H1 (cell line): ENCODE results near the gene WFDC10A. TPM values are rescaled to one million over a fixed set of nuclear protein-coding genes. Genes with fewer than 3 reads are reported as not detected.

Source experiments
- KDM4A ChIP-seq: IDR thresholded peaks from one replicate; pipeline ENCODE4 v1.7.1; 2012; ENCODE audit warnings: low read depth, mild to moderate bottlenecking, moderate library complexity, low read length, inconsistent platforms; ENCODE audit not compliant: severe bottlenecking
- POLR2AphosphoS5 ChIP-seq: IDR thresholded peaks from 2 replicates; pipeline ENCODE4 v1.6.1; 2011; ENCODE audit warnings: low read depth, low read length
- SUZ12 ChIP-seq: fragments of 200-600 bp; sonication (generic); IDR thresholded peaks from 2 replicates; pipeline ENCODE4 v1.6.1; 2012; ENCODE audit warnings: mild to moderate bottlenecking, inconsistent platforms, low read length, moderate library complexity, mixed read lengths
- TEAD4 ChIP-seq: IDR thresholded peaks from 2 replicates; pipeline ENCODE4 v1.6.1; 2012; ENCODE audit warnings: low read depth, low read length, inconsistent platforms, mixed read lengths
- polyA plus RNA-seq, 7 experiments: library from polyadenylated mRNA; depleted of rRNA in 3 of 7; stranded (reverse) in 5 of 7; unstranded in 2 of 7; fragments of >200 nt in 5 of 7; fragments of 200-250 nt in 2 of 7; gene quantifications; 1 replicate in 5 of 7; 2 replicates in 1 of 7; 4 replicates in 1 of 7; pipeline versions ENCODE4 v1.2.1 to v1.2.3, GENCODE V29; 2011 to 2013; ENCODE audit warnings: missing spikeins in 2 of 7, mixed read lengths in 2 of 7
- total RNA-seq: library from RNA; stranded (reverse); fragmentation: NEBNext Ultra II Directional; extraction: Animal tissue kit (Norgen Biotek cat#: 25700); gene quantifications from 2 replicates; pipeline ENCODE4 v1.2.1, GENCODE V29; 2021
- TF ChIP-seq, protein P1 (sequence below): IDR thresholded peaks from 2 replicates; pipeline ENCODE4 v1.6.1; 2012; ENCODE audit warnings: inconsistent platforms

Gene WFDC10A
- total and polyA plus RNA-seq, 2 of the 8 experiments (the other 6 are each of a cell fraction or from before 2014, with no cell fraction given) = not detected

DNA sequence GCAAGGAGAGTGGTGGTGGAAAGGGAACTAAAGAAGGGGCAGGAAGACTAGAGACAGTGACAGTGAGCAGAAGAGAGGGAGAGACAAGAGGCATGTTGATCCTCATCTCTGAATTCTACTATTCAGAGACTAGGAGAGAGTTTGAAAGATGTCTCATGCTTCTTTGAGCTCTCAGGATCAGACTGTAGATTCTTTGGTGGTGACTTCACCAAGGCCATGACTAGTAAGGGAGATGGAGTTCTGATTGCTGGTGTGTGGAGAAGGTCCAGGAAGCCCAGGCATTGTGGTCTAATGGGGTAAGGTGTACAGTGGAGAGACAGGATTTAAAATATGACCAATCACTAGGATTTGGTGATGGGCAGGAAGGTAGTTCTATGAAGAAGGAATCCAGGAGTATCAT lies 832 bp downstream of the WFDC10A start (continued):
- TF ChIP-seq SUZ12 (no peak), KDM4A (no peak), TEAD4 (no peak), POLR2AphosphoS5 (no peak)
- TF ChIP-seq, protein P1, sequence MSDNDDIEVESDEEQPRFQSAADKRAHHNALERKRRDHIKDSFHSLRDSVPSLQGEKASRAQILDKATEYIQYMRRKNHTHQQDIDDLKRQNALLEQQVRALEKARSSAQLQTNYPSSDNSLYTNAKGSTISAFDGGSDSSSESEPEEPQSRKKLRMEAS = no peak
